Adrenal gland (tissue), 12 donors: ENCODE measurements around the gene TP53I11. TPM values are rescaled to one million over a fixed set of nuclear protein-coding genes. Genes with fewer than 3 reads are reported as not detected.

ENCODE experiments used
- DNase-seq, 7 donors: peaks; one replicate each; pipeline ENCODE4 v3.0.0-alpha.2; 2019 to 2020
- H3K27ac ChIP-seq, 5 donors: fragments of 200-600 bp; sonication (generic) in 4 of 5; 1 replicate in 3 of 5; 2 replicates in 2 of 5; pipeline versions ENCODE4 v1.5.1 to v1.8.0; 2016 to 2020; ENCODE audit warnings: mild to moderate bottlenecking in 1 of 5
- H3K27me3 ChIP-seq: fragments of 200-600 bp; 2 replicates; pipeline ENCODE4 v1.8.0; 2021
- H3K36me3 ChIP-seq, 2 donors: fragments of 200-600 bp; replicated peaks in 1 of 2; 1 replicate in 1 of 2; 2 replicates in 1 of 2; pipeline versions ENCODE4 v1.5.1 to v1.8.0; 2018 to 2022
- H3K4me1 ChIP-seq, 2 donors: fragments of 200-600 bp; replicated peaks in 1 of 2; 1 replicate in 1 of 2; 2 replicates in 1 of 2; pipeline versions ENCODE4 v1.5.1 to v1.8.0; 2018 to 2021
- H3K4me3 ChIP-seq, 4 donors: fragments of 200-600 bp; sonication (generic) in 3 of 4; one replicate each; pipeline ENCODE4 v1.5.1; 2016 to 2018
- H3K9me3 ChIP-seq, 3 donors: fragments of 200-600 bp; sonication (generic) in 1 of 3; replicated peaks in 1 of 3; 1 replicate in 2 of 3; 2 replicates in 1 of 3; pipeline versions ENCODE4 v1.5.1 to v1.8.0; 2016 to 2021
- POLR2A ChIP-seq, 2 donors: fragments of 450-650 bp; IDR thresholded peaks; one replicate each; pipeline ENCODE4 v1.6.1; 2017; ENCODE audit warnings: antibody characterized with exemption in 2 of 2, mild to moderate bottlenecking in 2 of 2, moderate library complexity in 1 of 2
- WGBS, 4 donors: extraction: QIAGEN DNeasy Blood & Tissue Kit in 2 of 4; methylation state at CpG; one replicate each; pipeline versions ENCODE4 v1.1.5 to v1.1.7; 2013 to 2017; 5-methylcytosine and 5-hydroxymethylcytosine counted together
- intact Hi-C, 2 donors: fragments of 100-400 bp; cut with DNase I; formaldehyde crosslinking; loops; one replicate each; pipeline versions ENCODE4 v1.14.1 to v1.15.0; 2022 to 2023
- polyA plus RNA-seq, 3 donors: library from polyadenylated mRNA; stranded (reverse); fragments of 200-250 nt in 2 of 3; fragments of 350-450 nt in 1 of 3; fragmentation: Illumina TruSeq in 1 of 3; extraction: RNeasy Lipid Tissue Mini Kit (QIAGEN cat#74804) in 1 of 3; gene quantifications; one replicate each; pipeline ENCODE4 v1.2.3, GENCODE V29; 2013 to 2014
- total RNA-seq, 9 donors: library from RNA; depleted of rRNA in 4 of 9; stranded (reverse); fragments of >200 nt in 4 of 9; fragments of 120-200 nt in 1 of 9; fragmentation: NEBNext Ultra II Directional in 1 of 9; extraction: Animal tissue kit (Norgen Biotek cat#: 25700) in 1 of 9; gene quantifications; one replicate each; pipeline versions ENCODE4 v1.1.0 to v1.2.4, GENCODE V29; 2013 to 2023
- TF ChIP-seq, protein P1 (sequence below), 6 experiments: fragments of 450-650 bp in 4 of 6; fragments of 200-600 bp in 2 of 6; sonication (generic) in 1 of 6; IDR thresholded peaks; 1 replicate in 5 of 6; 2 replicates in 1 of 6; pipeline versions ENCODE4 v1.5.1 to v1.8.0; 2016 to 2021; ENCODE audit warnings: antibody characterized with exemption in 6 of 6, mild to moderate bottlenecking in 2 of 6, moderate library complexity in 1 of 6
- donor health status: healthy with polysubstance abuse.
- donor health status: Bipolar disorder and iron deficiency.
- donor health status: DM: yes; HTN: yes; CAD: no.
- donor health status: DM: no; HTN: no; CAD: no.
- donor health status: DM: no; HTN: no; CAD: no.
- donor health status: DM: yes; HTN: yes; CAD: no.

The TP53I11 gene
- total and polyA plus RNA-seq, 12 donors = 3.5 to 55.7 (median 31.0) TPM

DNA sequence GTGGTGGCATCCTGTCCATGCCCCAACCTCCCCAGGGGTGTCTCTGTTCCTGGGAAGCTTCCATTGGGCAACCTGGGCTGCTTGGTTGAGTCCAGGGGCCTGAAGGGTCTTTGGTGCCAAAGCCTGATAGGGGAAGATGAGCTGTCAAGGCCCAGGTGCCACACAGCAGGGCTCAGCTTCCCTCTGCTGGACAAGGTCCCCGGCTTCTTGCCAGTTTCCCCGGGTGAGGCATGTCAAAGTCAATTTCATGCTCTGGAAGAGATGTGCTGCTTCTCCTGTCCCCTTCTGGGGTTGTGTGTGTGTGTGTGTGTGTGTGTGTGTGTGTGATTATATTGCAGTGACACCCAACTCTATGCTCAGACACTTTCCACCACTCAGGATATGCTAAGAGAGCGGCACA lies 26.9 kb downstream of the TP53I11 start:
- peaks cover 0 to 8% of the 10 kb centered on the region in 2 donors for H3K36me3 ChIP-seq
- H3K9me3 ChIP-seq = no peaks in the 10 kb centered on the region
- DNase-seq = no peak
- WGBS, 4 donors = 61 to 91% (median 90%) methylated on average over 2 to 3 of the region's 3 CpGs
- no peak for TF ChIP-seq POLR2A (IDR thresholded peaks at IDR 0.05)
- TF ChIP-seq, protein P1, sequence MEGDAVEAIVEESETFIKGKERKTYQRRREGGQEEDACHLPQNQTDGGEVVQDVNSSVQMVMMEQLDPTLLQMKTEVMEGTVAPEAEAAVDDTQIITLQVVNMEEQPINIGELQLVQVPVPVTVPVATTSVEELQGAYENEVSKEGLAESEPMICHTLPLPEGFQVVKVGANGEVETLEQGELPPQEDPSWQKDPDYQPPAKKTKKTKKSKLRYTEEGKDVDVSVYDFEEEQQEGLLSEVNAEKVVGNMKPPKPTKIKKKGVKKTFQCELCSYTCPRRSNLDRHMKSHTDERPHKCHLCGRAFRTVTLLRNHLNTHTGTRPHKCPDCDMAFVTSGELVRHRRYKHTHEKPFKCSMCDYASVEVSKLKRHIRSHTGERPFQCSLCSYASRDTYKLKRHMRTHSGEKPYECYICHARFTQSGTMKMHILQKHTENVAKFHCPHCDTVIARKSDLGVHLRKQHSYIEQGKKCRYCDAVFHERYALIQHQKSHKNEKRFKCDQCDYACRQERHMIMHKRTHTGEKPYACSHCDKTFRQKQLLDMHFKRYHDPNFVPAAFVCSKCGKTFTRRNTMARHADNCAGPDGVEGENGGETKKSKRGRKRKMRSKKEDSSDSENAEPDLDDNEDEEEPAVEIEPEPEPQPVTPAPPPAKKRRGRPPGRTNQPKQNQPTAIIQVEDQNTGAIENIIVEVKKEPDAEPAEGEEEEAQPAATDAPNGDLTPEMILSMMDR (IDR thresholded peaks at IDR 0.05) = no peak
- H3K27me3 ChIP-seq = no peaks in the 10 kb centered on the region
- no peak overlapping the region for H3K27ac ChIP-seq
- no peak overlapping the region for H3K4me3 ChIP-seq
- intact Hi-C loops = no loop called here
- H3K4me1 ChIP-seq = no peaks in the 10 kb centered on the region

DNA sequence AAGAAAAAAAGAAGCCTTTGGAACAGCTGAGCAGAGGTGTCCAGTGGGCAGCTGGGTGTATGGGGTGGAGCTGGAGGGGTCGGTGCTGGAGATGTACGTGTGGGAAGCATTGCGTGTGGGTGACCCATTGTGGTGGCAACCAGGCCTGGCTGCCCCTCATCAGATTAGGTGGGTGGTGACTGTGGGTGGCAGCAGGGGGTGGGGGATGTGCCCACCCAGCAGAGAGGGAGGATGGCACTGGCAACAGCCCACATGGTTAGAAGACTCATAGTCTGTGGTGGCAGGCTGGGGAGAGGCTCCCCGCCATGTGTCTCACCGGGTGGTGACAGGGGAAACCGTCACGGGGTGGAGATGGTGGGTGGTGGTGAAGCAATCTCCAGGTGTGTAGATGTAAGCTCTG lies 27.6 kb downstream of the TP53I11 start:
- H3K36me3 ChIP-seq = peaks cover 0 to 8% of the 10 kb centered on the region in 2 donors
- no peak overlapping the region for H3K4me3 ChIP-seq
- TF ChIP-seq POLR2A (IDR thresholded peaks at IDR 0.05) = no peak
- TF ChIP-seq, protein P1 (IDR thresholded peaks at IDR 0.05) = no peak
- WGBS, 4 donors = 86 to 89% (median 87%) methylated on average over 7 of the region's 7 CpGs
- H3K27ac ChIP-seq = no peak overlapping the region
- no peaks in the 10 kb centered on the region for H3K4me1 ChIP-seq
- H3K27me3 ChIP-seq = no peaks in the 10 kb centered on the region
- DNase-seq = no peak
- H3K9me3 ChIP-seq = no peaks in the 10 kb centered on the region
- intact Hi-C loops = no loop called here

DNA sequence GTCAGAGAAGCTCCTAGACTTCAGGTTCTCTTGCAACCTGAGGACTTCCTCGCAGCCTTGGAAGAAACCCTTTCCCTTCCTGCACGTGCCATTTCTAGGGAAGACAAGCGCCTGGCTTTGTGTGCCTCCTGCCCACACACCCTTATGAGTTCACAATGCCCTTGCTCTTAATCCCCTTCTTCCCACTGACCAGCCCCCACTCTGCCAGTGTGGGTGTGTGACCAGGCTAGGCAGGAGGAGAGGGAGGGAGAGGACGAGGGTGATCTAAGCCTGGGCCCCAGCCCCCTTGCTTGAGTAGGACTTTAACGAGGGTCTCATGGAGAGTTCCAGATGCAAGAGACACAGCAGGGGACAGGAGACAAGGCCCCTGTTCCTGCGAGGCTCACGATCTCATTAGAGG lies 30.2 kb downstream of the TP53I11 start:
- Histone ChIP-seq H3K9me3 (no peaks in the 10 kb centered on the region), H3K27ac (no peak overlapping the region), H3K36me3 (peaks cover 0 to 12% of the 10 kb centered on the region in 2 donors), H3K4me1 (peaks cover 0 to 11% of the 10 kb centered on the region in 2 donors), H3K4me3 (no peak overlapping the region), H3K27me3 (no peaks in the 10 kb centered on the region)
- TF ChIP-seq, protein P1 (IDR thresholded peaks at IDR 0.05) = no peak
- TF ChIP-seq POLR2A (IDR thresholded peaks at IDR 0.05) = no peak
- 79 to 91% (median 86%) methylated on average over 7 of the region's 7 CpGs for WGBS, 4 donors
- intact Hi-C loops = no loop called here
- no peak for DNase-seq

DNA sequence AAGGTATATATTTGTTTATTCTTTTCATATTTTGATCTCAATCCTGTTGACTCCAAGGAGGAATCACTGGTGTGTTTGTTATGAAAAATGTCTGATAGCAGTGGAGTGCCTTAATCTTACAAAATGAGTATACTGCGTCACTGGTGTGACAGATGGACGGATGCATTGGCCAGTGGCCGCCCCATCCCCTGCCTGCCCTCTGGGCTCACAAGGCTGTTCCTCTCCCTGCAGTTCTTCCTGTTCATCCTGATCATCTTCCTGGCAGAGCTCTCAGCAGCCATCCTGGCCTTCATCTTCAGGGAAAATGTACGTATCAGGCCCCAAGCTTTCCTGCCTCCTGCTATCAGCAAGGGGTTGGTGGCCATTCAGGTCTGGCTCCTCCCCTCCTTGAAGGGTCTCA lies 32.9 kb downstream of the TP53I11 start:
- no peak overlapping the region for H3K4me3 ChIP-seq
- H3K9me3 ChIP-seq = no peaks in the 10 kb centered on the region
- 86 to 100% (median 96%) methylated on average over 4 of the region's 4 CpGs for WGBS, 4 donors
- H3K27ac ChIP-seq = no peak overlapping the region
- peaks cover 0 to 20% of the 10 kb centered on the region in 2 donors for H3K36me3 ChIP-seq
- intact Hi-C loops = loop anchor here (10.0 kb wide), 2 partner anchors 353 to 363 kb away; partner anchors contain the start of gene CD82 (in 1 of the 2)
- TF ChIP-seq, protein P1 (IDR thresholded peaks at IDR 0.05) = no peak
- no peak for TF ChIP-seq POLR2A (IDR thresholded peaks at IDR 0.05)
- H3K4me1 ChIP-seq = peaks cover 0 to 11% of the 10 kb centered on the region in 2 donors
- DNase-seq = no peak
- no peaks in the 10 kb centered on the region for H3K27me3 ChIP-seq
